ENCODE results near the gene MAT2A. TPM values are rescaled to one million over a fixed set of nuclear protein-coding genes. Genes with fewer than 3 reads are reported as not detected.

The MAT2A gene
- 37.7 and 139 TPM in 2 replicates for total RNA-seq

GRCh38 chr2:85538507-85539360 lies at the start of gene MAT2A:
Gene MAT2A, plus strand, starts transcription at chr2:85539168. Its CDS starts 120 bp downstream, at chr2:85539288.

GRCh38 chr2:85561280-85562212 lies 22.6 kb downstream of the MAT2A start, which contains the start of gene GGCX:
Gene GGCX, minus strand, starts transcription at chr2:85561493. Its CDS starts 65 bp downstream, at chr2:85561428.

GRCh38 chr2:85577386-85578242 lies 38.6 kb downstream of the MAT2A start, which contains the start of gene VAMP8:
Gene VAMP8, plus strand, starts transcription at chr2:85577586. Its CDS starts 61 bp downstream, at chr2:85577647.

GRCh38 chr2:85584354-85584856 lies 45.4 kb downstream of the MAT2A start, which contains the start of gene VAMP5:
Gene VAMP5, plus strand, starts transcription at chr2:85584431. Its CDS starts 60 bp downstream, at chr2:85584491.

Other genes starting within 250 kb of the MAT2A start
- 60.1 and 127 TPM in 2 replicates for gene TGOLN2, start 211.2 kb upstream of the MAT2A start, total RNA-seq
- 51.2 and 74.9 TPM in 2 replicates for gene RETSAT, start 184.6 kb upstream of the MAT2A start, total RNA-seq
- 9.7 and 16.4 TPM in 2 replicates for gene ELMOD3, start 184.4 kb upstream of the MAT2A start, total RNA-seq
- 28.0 and 102 TPM in 2 replicates for gene CAPG, start 128.8 kb upstream of the MAT2A start, total RNA-seq
- gene SH2D6, start 120.5 kb upstream of the MAT2A start, total RNA-seq: 0.16 and 0.19 TPM in 2 replicates
- gene GGCX, start 22.3 kb downstream of the MAT2A start, total RNA-seq: 21.2 and 57.1 TPM in 2 replicates
- 6.2 and 10.1 TPM in 2 replicates for gene VAMP8, start 38.4 kb downstream of the MAT2A start, total RNA-seq
- 85.5 and 129 TPM in 2 replicates for gene VAMP5, start 45.3 kb downstream of the MAT2A start, total RNA-seq
- gene RNF181, start 56.6 kb downstream of the MAT2A start, total RNA-seq: 174 and 204 TPM in 2 replicates
- gene TMEM150A, start 63.5 kb downstream of the MAT2A start, total RNA-seq: 2.4 and 9.8 TPM in 2 replicates
- gene C2orf68, start 72.9 kb downstream of the MAT2A start, total RNA-seq: 14.2 and 17.4 TPM in 2 replicates
- gene USP39, start 77.0 kb downstream of the MAT2A start, total RNA-seq: 32.4 and 38.7 TPM in 2 replicates
- gene SFTPB, start 129.0 kb downstream of the MAT2A start, total RNA-seq: not detected in 2 replicates
- not detected in 2 replicates for gene GNLY, start 155.2 kb downstream of the MAT2A start, total RNA-seq
- gene ATOH8, start 214.8 kb downstream of the MAT2A start, total RNA-seq: 25.1 and 31.7 TPM in 2 replicates

Measured in bladder microvascular endothelial cell (primary cell).